Femur (tissue), 1 donor: ENCODE data around the gene DCHS2.

ENCODE experiments used
- DNase-seq: peaks from one replicate; pipeline ENCODE4 v3.0.0-alpha.2; 2017

Gene DCHS2

GRCh38 chr4:154491341-154492271 lies at the start of gene DCHS2:
Gene DCHS2, minus strand, starts transcription at chr4:154491799. Its CDS starts 444 bp downstream, at chr4:154491355.
- DNase-seq, result peak; percentile 70

- DNase-seq, result no peak
Observed at GRCh38 chr4:154534296-154534695, 42.7 kb upstream of the DCHS2 start.

- DNase-seq, result peak; percentile 40
Observed at GRCh38 chr4:154529728-154530519, 38.3 kb upstream of the DCHS2 start.

GRCh38 chr4:154528869-154529268 lies 37.3 kb upstream of the DCHS2 start:
- DNase-seq, result no peak

GRCh38 chr4:154527308-154527707 lies 35.7 kb upstream of the DCHS2 start:
- DNase-seq, result no peak

DNA sequence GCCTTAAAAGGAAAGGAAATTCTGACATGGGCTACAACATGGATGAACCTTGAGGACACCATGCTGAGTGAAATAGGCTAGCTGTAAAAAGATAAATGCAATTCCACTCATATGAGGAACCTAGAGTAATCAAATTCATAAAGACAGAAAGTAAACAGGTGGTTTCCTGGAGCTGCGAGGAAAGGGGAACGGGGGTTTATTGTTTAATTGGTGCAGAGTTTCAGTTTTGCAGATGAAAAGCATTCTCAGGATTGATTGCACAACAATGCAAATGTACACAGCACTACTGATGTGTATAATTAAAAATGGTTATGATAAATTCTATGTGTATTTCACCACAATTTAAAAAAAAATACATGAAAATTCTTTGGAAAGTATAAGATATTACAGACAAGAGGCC lies 34.6 kb upstream of the DCHS2 start:
- DNase-seq, result no peak

DNA sequence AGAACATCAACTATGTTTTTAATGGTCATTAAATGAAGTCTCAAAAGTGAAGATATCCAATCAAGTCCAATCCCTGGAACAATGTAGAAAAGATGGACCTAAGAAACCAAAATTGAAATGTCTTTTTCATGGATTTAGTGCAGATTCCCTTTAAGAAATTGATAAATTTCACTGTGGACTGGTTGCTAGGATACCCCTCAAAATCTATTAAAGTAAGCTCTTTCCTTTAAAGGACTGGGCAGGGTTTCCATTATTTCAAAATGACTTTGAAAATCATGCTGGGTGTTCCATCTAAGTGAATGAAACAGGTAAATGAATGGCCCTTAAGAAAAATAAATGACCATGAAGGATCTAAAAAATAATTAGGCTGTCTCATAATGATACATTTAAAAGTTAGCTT lies 30.0 kb upstream of the DCHS2 start:
- no peak for DNase-seq

DNA sequence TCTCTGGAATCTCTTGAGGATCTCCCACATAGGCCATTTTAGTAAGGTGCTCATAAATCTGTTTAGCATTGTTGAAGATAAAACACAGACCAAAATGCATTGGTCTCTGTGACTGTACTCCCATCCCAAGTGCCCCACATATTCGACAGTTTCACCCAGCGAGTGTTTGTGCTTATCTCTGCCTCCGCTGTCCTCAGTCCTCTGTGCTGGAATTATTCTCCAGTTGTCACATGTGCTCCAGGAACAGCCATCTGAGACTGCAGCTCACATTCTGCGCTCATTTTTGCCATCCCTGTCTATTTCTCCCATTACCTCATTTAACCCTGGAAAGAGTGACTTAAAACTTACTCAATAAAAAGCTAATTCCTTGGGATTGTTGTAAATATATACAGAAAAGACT lies 27.6 kb upstream of the DCHS2 start:
- DNase-seq, result no peak

GRCh38 chr4:154517591-154517990 lies 26.0 kb upstream of the DCHS2 start:
- DNase-seq, result no peak

GRCh38 chr4:154516318-154517029 lies 24.9 kb upstream of the DCHS2 start:
- no peak for DNase-seq

DNA sequence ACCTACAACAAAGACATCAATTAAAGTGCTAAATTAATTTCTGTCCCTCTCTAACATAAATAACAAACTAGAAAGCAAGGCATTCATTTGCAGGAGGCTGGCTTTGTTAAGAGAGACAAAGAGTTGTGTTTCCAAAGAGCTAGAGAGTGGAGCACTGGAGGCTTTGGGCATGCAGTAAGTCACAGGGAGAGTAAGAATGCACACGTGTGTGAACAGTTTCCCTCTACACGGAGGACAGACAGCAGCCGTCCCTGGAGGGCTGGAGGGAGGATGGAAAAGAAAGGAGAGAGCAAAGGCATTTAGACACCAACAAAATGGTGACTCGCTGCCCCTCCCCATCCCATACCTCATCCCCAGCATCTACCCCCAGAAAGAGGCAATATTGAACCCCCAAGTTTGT lies 20.4 kb upstream of the DCHS2 start:
- DNase-seq, result no peak

DNA sequence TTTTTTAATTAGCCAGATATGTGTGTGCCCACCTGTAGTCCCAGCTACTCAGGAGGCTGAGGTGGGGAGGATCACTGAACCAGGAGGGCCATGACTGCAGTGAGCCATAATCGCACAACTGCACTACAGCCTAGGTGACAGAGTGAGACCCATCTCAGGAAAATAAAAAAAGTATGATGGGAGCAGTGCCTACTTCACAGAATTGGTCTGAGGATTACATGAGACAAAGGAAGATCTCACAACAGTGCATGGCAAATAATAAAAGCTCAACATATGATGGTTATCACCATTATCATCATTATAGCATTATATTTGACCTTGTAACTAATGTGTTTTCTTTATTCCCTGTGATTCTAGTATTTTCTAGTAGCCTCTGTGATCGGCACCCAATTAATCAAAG lies 19.9 kb upstream of the DCHS2 start:
- DNase-seq, result no peak

DNA sequence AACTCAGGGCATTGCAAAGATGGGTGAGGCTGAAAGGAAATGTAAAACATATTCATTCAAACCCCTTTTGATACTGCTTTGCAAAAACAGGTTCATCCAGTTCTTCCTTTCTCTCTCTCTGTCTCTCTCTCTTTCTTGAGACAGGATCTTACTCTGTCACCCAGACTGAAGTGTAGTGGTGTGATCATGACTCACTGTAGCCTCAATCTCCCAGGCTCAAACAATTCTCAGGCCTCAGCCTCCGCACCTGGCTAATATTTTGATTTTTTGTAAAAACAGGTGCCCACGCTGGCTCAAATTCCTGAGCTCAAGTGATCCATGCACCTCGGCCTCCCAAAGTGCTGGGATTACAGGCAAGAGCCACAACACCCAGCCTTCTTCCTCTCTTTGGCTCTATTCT lies 15.6 kb upstream of the DCHS2 start:
- DNase-seq, result no peak

- peak; percentile 39 for DNase-seq
Observed at GRCh38 chr4:154506253-154506652, 14.7 kb upstream of the DCHS2 start.

DNA sequence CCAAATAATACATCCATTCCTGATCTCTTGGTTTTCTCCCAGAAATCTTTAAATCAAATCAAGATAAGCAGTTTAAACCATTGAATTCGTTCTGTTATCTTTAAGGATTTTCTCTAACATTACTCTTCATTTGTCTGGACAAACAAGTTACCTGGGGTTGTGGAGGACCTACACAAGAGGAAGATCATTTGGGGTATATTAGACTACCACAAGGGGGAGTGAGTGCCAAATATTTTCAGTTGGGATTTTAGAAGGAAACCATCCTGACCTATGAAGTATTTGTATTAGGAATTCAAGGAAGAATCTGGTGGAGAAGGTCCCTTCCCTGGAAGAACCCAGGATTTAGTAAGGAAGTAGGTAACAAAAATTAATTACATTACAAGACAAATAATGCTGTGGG lies 12.0 kb upstream of the DCHS2 start:
- no peak for DNase-seq

- no peak for DNase-seq
Observed at GRCh38 chr4:154502111-154502510, 10.5 kb upstream of the DCHS2 start.

DNA sequence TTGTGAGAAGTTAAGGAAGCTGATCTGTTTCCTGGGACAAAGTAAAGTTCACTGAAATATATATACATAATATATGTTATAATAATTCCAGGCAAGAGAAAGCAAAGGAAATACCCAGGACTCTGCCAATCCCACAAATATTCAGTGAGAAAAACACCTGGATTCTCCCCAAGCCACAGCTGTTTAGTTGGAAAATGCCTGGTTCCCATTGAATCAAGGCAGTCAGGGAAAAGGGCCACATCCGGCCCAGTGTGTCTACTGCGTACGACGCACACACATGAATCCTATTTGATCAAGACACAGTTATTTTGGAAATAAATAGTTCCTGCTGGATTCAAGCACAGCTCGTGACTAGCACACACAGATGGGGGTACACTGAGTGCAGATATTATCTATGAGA lies 6.3 kb upstream of the DCHS2 start:
- peak; percentile 72 for DNase-seq

GRCh38 chr4:154495867-154496266 lies 4.3 kb upstream of the DCHS2 start:
- no peak for DNase-seq

- no peak for DNase-seq
Observed at GRCh38 chr4:154492288-154492687, 689 bp upstream of the DCHS2 start.

DNA sequence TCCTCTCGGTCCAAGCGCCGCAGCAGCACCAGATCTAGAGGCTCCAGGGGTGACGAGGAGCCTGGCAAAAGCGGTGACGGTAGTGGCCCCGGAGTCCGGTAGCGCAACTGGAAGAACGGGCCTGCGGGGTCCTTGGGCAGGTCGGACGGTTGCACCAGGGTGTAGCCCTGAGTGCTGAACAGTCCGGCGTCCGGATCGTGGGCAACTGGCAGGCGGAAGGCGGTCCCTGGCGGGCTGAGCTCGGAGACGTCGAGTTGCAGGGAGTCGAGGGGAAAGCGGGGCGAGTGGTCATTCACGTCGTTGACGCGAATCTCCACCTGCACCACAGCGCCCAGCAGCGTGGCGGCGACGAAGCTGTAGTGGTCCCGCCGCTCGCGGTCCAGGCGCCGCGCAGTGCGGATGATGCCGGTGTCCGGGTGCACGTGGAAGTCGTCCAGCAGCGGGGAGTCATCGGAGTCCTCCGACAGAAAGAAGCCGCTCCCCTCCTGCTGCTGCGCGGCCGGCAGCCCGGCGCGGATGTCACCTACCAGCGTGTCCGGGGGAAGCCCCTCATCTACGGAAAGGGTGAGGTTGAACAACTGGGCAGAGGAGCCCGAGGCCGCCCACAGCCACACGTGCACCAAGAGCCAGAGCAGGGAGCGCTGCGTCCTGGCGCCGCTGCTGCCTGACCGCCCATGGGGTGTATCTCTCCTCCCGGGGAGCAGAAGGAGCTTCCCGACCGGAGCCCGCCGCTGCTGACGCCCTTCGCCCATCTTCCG lies 837 bp downstream of the DCHS2 start:
- peak; percentile 57 for DNase-seq

DNA sequence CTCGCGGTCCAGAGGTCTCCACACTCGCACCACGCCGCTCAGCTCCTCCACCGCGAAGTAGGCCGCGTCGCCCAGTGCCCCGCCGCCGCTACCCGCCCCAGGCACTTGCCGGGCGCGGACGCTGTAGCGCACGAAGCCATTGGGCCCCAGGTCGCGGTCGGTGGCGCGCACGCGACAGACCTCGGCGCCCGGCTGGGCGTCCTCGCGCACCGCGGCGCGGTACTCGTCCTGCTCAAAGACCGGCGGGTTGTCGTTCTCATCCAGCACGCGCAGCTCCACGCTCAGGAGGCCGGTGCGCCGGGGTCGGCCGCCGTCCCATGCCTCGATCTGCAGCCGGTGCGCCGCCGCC lies 1.4 kb downstream of the DCHS2 start:
- DNase-seq, result no peak

- DNase-seq, result peak; percentile 30
Observed at GRCh38 chr4:154489558-154490233, 1.9 kb downstream of the DCHS2 start.
